Urothelium cell line (cell line): ENCODE data around the gene GPA33.
A peak's percentile ranks its signal among the peaks of the same experiment; 100 is the strongest.
"Not testable (repeated sequence)": the region's sequence is repeated elsewhere in the genome, so short reads cannot be mapped to it uniquely, and the experiment has no call there.

ENCODE experiments used
- DNase-seq: peaks from one replicate; pipeline ENCODE4 v3.0.0; 2011; ENCODE audit warnings: low spot score, mixed read lengths
- FAIRE-seq: peaks from 2 replicates; lab custom pipeline; 2011; peaks lifted over from hg19 to GRCh38; lab: Jason Lieb, UNC

GPA33 gene

DNA sequence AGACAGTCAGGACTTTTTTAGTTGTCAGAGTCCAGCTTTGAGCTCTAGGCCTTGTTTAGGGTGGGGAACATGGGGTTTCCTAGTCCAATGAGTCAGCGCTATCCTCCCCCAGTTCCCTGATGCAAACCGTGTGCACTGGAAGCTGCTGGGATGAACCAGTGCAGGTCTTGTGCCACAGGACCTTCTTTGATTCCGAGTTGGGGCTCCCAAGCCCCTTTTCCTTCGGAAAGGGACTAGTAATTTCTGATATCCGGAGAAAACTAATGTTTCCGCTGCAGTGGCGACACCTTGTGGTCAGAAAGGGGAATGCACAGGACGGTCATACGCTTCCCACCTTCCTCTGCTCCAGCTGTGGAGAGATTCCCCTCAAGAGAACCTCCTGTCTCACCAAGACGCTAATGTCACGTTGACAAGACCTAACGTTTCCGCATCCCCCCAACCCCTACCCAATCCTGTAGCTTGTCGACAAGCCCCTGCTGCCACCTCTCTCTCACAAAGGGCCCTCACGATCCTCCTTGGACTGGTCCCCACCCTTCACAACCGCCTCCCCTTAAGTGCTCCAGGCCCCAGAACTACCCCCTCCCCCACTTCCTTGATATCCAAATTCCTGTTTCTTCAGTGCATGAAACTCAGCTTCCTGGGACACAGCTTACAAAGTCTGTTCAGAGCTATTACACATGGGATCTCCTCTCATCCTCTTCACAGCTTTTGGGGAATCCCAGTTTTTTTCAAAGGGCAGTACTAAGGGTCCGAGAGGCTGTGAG, 30.9 kb downstream of the GPA33 start:
- FAIRE-seq, result no peak
- DNase-seq, result peak; percentile 71

DNA sequence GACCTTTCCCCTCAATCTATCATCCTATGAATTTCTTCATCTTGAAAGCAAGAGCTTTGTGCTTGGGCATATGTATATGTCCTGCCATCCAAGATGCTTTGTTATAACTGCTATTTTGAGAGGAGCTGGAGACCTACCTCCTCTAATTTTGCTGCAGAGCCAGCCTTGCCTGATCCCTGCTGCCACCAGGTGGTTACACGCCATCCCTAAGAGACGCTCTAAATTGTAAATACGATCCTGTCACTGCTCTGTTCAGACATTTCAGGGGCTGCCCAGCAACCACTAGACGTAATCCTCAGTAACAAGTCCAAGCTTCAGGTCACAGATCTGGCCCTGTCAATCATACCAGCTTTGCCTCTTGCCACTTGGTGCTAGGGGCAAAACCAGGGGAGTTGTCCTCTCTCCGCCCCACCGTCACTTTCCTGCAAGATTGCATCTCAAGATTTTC, 32.9 kb downstream of the GPA33 start:
- DNase-seq (peak; percentile 66), FAIRE-seq (no peak)

DNA sequence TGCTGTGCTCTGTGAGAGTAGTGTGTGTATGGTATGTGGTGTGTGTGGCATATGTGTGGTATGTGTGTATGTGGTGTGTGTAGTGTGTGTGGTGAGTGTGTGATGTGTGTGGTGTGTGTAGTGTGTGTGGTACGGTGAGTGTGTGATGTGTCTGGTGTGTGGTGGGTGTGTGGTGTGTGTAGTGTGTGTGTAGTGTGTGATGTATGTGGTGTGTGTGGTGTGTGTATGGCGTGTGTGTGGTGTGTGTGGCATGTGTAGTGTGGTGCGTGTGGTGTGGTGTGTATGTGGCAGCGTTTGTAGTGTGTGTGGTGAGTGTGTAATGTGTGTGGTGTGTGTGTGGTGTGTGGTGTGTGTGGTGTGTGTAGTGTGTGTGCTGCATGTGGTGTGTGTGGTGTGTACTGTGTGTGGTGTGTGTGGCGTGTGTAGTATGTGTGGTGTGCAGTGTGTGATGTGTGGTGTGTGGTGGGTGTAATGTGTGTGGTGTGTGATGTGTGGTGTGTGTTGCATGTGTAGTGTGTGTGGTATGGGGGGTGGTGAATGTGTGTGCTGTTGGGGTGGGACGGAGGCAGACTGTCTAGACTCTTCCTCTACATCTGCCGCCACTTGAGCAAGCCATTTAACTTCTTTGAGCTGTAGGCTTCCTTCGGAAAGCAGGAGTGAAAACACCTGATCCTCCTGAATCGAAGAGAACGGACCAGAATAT, 33.5 kb downstream of the GPA33 start:
- DNase-seq (peak; percentile 26), FAIRE-seq (peak; percentile 100)

DNA sequence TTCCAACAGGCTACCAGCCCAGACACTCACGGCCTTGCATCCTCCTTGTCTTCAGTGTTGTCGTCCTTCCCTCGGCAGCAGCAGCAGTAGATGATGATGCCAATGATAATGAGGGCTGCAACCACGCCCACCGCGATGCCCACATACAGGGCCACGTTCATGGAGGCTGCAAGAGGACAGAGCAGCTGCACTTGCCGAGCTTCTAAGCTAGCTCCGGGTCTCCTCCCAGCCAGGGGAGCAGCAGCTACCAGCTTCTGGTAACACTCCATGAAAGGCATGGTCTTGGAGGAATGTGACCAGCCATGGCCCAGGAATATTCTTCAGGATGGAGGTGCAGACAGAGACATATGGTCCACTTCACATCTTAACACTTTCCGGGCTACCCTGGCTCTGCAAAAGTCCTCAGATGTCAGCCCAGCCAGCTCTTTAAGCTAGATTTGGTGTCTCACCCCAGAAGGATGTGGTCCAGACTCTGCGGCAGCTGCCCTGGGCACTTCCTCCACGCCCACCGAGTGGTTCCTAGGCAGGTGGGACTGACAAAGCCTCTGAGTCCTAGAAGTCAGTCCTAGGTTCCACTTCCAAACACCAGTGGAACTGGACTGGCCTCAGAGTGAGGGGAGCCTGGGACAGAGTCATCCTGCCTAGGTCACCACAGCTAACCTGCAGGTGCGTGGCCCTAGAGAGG, 35.1 kb downstream of the GPA33 start:
- no peak for DNase-seq
- FAIRE-seq, result no peak

DNA sequence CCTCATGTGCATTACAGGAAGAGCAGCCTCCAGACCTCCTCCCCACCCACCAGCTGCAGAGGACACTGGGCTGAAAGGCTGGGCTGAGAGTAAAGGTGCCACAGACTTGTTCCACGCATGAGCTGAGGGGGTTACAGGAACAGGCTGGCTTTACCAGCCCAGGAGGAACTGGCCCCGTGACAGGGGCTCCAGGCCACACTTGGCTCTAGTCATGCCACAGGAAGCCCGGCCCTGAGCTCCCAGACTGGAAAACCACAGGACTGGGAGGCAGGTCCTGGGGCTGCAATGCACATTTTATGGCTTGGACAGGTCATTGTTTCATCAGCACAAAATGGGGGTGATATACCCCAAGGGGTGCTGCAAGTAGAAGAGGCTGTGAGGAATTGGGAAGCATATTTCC, 35.6 kb downstream of the GPA33 start:
- peak; percentile 27 for DNase-seq
- FAIRE-seq, result no peak

DNA sequence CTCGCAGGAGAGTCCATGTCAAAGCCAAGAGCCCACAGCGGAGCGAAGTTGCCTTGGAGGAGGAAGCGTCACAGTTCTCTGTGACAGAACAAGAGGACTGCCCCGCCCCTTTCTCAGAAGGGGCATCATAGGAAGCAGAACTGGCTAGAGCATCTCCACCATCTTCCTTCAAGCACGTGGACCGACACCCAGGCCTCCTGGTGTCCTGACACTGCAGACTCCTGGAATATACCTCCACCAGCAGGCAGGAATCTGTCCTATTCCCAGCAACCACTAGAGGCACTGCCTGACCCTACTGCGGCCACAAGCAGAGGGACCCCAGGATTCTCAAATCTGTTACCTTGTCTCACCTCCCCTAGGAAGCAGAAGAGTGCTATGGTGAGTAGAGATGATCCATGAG, 37.8 kb downstream of the GPA33 start:
- no peak for FAIRE-seq
- peak; percentile 43 for DNase-seq

DNA sequence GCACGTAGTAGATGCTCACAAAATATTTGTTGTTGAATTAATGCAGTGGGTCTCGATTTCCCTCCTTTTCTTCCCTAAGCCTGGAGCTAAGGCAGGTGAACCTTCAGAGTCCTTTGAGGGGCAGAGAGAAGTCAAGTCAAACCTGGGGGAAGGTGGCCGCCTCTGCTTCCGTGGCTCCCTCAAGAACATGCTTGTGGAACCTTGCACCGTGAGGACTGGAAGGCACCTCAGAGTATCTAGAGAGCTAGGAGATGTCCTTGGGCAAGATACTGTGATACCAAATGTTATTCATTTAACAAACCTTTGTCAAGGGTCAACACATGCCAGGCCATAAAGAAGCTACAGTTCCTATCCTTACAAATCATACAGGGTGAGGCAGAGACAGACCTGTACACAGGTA, 38.3 kb downstream of the GPA33 start:
- DNase-seq (no peak), FAIRE-seq (no peak)

DNA sequence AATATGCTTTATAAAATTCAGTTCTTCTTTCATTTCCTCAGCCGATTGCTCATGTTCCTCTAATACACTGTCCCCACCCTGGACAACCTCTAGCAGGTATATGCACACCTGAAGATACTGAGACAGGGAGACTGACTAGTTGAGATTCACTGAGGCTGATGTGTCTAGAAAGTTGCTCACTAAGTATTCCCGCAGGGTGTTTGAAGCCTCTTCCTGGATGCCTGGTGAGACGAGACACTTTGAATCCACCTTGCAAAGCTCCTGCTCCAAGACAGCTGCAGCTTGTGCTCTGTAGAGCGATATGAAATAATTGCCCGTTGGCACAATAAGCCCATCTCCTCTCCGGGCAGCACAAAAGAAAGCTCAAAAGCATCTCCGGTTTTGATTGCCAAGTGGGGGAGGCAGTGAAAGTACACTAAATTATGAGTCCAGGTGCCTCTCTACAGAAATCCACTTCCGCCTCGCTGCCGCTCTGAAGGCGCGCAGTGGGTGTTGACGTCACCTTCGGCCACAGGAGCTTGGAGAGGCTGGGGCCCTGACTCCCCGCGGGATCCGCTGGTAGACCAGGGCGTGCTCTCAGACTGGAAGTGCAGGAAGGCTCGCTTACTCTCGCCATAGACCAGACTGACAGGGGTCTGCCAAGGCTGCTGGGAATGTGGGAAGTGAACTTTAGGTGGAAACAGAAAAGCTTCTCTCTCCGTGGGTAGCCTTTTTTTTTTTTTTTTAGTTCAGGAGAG, 46.3 kb downstream of the GPA33 start:
- DNase-seq (peak; percentile 88), FAIRE-seq (no peak)

DNA sequence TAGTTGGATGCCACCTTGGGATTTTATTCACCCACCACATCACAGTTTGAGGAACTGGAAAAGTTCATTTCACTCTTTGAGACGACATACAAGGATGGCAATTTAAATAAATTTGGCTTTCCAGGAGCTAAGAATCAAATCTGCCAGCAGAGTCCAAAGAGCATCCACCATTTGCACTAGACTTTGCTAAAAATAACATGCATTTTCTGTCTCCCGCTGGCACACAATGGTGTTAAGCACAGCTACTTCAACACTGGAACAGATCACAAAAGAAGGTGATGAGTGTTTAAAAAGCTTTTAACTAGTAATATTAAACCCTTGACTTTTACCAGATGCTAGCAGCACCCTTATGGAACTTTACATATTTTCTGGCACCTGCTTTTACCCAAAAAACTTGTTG, 56.5 kb downstream of the GPA33 start:
- DNase-seq, result no peak
- no peak for FAIRE-seq

DNA sequence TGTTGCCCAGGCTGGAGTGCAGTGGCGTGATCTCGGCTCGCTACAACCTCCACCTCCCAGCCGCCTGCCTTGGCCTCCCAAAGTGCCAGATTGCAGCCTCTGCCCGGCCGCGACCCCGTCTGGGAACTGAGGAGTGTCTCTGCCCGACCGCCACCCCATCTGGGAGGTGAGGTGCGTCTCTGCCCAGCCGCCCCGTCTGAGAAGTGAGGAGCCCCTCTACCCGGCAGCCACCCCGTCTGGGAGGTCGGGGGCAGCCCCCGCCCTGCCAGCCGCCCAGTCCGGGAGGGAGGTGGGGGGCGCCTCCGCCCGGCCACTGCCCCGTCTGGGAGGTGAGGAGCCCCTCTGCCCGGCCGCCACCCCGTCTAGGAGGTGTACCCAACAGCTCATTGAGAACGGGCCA, 60.6 kb downstream of the GPA33 start:
- not testable (repeated sequence) for DNase-seq, FAIRE-seq

DNA sequence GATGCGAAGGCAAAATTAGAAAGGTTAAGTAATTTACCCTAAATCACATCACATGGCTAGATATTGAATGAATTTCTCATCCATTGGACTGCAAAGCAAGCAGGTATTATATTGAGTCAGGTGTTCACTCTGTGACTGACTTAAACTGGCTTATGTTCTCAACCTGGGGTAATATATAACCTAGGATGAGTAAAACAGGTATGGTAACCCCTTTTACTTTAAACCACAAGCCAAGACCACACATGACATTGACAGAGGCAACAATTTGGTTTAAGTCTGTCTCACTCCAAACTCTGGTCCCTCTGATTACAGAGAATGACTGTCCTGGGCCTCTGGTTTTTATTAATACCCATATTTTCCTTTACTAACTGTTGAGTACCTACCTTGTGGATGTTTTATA, 67.8 kb downstream of the GPA33 start:
- FAIRE-seq (no peak), DNase-seq (no peak)

DNA sequence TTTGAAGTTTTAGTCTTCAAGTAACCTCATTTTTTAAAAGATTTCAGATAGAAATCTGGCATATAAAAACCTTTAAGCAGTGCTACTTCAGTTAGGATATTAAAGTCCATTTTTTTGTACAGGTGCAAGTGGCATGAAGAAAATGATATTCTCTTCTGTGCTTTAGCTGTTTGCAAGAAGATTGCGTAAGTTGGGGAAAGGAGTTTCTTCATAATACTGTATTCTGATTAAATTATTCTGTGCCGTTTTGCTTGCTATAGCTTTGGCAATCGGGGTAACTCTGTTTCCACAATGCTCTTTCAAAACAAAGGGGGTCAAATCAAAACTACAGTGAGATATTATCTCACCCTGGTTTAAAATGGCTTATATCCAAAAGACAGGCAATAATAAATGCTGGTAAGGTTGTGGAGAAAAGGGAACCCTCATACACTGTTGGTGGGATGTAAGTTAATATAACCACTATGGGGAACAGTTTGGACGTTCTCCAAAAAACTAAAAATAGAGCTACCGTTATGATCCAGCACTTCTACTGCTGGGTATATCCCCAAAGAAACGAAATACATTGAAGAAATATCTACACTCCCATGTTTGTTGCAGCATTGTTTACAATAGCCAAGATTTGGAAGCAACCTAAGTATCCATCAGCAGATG, 74.0 kb downstream of the GPA33 start:
- no peak for FAIRE-seq
- no peak for DNase-seq

DNA sequence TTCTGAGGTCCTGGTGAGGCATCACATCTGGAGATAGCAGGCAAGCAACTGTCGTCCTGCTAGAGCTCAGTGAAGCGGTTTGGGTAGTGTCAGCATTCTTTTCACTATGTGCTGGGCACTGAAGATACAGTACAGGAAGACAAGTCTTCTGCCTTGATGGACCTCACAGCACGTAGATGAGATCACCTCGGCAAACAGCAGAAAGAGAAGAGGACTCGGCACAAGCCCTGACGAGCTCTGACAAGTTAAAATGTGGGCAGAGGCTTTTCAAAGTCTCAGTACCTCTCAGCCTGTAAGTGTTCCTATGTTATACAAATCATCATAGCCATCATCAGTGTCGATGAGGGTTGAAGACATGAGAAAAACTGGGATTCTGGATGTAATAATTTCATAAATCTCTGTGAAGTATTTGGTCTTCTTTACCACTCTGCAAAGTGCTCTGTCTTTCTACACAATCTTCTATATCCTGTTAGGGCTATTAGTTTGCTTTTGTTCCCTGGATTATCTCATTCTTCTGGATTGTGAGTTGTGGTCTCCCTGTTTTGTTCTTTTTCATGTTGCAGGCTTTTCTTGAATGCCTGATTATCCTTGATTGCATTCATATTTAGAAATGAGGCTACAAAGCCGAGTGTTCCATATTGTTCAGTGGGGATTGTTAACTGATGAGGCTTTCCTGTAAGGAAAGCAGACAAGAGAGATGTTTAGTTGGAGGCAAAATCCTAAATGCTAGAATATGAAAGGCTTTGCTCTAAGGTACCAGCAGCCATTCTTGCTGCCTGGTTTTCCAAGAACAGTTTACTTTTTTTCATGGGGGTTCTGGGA, 76.9 kb downstream of the GPA33 start:
- FAIRE-seq (no peak), DNase-seq (no peak)

DNA sequence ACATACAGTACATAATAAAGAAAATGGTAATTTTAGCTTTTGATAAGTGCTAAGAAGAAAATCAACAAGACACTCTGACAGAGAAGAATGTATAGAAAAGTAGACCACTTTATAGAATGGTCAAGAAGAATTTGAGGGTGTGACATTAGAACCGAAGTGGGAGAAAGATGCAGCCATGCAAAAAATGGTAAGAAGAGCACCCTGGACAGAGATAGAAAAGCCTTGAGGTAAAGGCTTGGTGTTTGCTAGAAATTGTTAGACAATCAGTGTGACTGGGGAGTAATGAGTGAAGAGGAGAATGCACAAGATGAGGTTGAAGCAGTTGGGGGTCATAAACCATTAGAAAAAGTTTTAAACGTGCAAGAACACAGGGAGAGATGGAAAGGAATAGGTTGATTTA, 77.6 kb downstream of the GPA33 start:
- FAIRE-seq (no peak), DNase-seq (no peak)

DNA sequence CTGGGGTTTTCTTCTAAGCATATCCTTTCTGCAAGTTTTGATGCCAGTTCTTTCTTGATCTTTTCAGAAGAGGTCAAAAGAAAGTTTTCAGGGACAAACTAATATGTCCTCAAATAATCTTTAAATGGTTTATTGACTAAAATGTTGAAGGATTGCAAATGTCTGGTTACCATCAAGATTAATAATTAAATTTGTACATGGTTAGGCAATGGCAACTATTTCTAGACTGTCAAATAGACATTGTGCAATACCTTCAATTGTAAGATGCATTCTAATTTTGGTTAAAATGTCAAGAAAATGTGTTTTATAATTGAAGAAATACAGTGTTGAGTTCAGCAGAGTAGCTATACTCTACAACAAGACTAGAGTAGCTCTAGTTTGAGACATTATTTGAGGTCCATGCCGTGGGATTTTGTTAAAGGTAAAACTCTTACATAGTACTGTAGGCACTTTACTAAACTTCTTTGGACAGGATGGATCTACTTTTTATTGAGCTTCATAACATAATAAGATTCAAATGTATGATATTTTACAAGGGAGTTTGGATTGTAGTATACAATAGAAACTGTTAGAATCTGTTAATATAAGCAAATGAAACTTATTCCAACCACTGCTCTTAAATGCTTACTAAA, 78.5 kb downstream of the GPA33 start:
- FAIRE-seq, result no peak
- DNase-seq, result no peak

DNA sequence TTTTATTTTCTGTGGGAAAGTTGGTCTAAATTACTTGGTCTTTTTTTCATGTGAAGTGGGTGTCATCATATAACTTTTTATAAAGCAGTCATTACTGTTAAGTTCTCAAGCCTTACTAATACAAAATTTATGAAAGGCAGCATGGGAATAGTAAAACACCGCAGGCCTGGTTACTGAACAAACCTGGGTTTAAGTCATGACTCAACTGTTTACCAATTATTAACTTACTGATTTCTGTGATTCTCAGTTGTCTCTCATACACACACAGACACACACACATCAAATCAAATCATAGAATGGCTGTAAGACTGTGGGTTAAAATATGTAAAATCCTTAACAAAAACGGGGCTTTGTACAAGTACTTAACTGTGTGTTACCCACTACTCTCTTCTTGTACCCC, 86.5 kb downstream of the GPA33 start:
- no peak for DNase-seq
- no peak for FAIRE-seq
